Epidermal melanocyte (primary cell): ENCODE data around the gene MUSTN1.
A peak's percentile ranks its signal among the peaks of the same experiment; 100 is the strongest.

ENCODE experiments used
- DNase-seq: peaks from one replicate; pipeline ENCODE4 v3.0.0; 2011; ENCODE audit warnings: low spot score; ENCODE audit not compliant: insufficient read length

The MUSTN1 gene

DNA sequence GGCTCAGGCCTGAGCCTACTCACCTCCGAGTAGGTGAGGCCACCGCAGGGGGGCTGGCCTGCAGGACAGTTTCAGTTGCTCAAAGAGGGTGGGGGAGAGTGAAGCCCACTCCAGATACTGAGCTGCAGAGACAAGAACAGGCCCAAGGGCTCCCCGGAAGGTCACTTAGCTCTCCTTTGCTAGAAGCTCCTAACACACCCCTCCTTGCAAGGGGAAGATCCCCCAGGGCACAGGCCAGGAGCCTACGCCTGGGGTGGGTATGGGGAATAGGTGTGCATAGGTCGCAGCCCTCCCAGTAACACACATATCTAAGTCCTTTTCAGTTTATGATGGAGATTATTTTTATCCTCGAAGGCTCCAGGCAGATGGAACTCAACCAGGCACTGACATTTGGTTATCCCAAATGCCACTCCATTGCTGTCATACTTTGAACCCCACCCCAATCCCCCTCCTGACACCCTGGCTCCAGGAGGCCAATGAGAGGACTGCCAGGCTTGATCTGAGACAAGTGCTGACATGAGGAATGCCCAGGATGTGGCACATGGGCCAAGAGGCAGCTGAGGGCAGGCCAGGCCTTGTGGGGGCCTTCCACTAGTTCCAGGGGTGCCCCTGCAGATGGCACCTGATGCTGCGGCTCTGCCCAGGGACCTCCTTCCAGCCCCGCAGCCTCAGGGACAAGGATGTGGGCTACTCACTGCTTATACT lies 1.1 kb upstream of the MUSTN1 start:
- DNase-seq, result no peak

DNA sequence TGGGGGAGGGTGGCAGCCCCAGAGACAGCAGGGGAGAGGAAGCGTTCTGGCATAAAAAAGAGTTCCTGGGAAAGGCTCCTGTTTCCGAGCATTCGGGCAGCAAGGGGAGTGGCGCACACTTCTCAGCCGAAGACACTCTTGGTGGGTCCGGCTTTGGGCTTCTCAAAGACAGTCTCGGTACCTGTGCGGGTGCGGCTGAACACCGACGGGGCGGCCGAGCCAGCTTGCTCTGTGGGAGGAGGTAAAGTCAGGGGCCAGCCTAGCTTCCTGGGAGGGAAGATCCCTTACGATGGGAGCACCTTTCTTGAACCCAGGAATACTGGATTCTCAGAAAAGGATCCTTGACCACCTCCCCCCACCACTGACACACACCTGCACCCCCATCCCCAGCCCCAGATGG lies 1.6 kb downstream of the MUSTN1 start:
- no peak for DNase-seq

DNA sequence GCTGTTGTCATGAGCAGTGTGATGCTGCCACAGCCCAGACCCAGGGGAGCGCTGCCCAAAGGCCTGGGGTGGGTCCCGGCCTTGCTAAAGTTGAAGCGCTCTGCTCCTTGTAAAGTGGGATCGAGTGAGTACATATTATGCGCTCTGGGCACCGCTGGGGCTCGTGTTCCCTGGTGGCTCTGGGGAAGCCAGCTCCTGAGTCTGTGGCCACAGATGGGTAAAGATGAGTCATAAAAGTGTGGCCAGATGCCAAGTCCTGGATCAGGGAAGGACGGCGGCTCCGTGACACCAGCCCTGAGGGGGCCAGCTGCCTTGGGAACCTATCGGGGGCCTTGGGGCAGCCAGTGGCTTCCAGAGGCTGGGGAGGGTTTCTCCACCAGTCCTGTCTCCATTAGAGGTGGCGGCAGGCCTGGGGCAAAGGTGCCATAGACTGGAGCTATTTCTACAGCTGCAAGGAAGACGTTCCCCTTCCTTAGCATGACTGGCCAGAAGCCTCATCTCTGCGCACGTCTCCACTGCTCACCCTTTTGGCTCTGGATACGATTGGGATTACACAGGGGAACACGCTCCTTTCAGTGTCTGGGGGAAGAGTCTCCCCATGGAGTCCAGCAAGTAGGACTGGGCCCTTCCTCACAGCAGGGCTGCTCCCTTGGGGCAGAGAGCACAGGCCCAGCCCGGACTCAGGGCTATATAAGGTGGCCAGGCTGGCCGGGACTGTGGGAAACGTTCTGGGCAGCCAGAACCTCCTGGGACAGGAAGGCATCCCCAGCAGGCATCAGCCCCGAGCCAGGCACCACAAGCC lies 3.1 kb downstream of the MUSTN1 start:
- DNase-seq, result peak; percentile 40

DNA sequence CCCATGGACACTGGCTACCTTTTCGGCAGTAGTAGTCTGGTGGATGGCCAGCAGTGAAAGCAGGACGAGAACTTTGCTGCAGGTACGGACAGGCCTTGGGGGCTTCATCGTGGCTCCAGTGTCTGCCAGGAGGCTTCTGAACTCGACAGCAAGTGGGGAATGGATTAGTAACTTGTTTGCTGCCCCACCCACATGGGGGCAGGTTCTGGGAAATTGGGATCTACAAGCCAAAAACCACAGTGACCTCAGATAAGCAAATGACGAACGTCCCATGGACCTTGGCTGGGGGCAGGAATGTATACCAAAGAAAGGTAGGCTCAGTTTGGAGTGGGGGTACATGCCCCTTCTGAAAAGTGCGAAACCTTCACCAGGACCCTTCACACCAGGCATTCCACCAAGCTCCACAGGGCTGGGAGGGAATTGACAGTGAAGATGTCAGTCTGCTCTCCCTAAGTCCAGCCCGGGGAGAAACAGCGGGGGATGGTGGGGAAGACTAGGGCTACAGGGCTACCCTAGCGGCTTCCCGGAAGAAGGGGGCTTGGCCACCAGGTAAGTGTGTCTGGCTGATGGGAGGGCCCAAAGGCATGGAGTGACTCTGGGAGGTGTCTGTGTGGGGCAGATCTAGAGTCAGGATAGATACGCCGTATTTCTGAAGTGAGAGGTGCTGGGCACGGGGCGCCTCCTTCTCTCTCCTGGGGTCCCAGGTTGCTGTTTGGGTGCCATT lies 4.1 kb downstream of the MUSTN1 start, which contains the start of gene ITIH4:
Gene ITIH4, minus strand, starts transcription at position 138 of the 724 bp plus-strand sequence. Its CDS starts 30 bp downstream, at position 108.
- DNase-seq, result no peak

DNA sequence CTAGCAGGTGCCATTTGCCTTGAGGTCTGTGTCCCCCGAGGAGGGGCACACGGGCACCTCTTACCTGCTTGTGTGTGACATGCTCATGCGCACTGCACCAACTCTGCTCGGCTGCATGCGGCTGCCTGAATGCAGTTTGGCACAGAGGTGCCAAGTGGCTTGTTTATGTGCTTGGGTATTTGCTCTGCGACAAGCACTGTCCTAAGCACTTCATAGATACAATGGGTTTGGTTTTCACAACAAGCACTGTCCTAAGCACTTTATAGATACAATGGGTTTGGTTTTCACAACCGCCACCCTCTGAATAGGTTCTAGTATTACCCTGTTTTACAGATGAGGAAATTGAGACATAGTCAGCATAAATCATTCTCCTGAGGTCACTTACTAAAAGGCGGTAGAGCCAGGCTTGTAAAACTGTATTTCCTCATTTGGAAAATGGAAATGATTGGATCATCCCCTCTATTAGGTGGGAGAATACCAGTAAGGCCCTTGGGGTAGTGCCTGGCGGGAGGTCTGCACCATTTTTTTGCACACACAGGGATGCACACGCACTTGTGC lies 4.8 kb downstream of the MUSTN1 start:
- no peak for DNase-seq

DNA sequence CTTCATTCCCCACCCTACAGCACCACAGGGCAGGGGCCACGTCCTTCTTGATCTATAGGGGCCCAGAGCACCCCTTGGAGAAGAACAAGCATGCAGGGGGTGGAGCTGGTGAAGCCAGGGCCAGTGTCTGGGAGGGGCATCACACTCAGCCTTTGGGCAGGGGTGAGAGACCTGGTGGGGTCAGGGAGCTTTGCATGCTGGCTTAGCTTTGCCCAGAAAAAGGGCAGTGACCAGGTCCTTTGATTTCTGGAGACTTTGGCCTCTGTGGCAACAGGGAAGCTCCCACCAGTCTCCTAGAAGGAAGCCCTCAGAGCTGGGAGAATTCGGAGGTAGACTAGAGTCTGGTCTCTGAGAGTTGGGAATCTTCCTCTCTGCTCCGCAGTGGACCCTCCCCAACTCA lies 5.3 kb downstream of the MUSTN1 start:
- no peak for DNase-seq

DNA sequence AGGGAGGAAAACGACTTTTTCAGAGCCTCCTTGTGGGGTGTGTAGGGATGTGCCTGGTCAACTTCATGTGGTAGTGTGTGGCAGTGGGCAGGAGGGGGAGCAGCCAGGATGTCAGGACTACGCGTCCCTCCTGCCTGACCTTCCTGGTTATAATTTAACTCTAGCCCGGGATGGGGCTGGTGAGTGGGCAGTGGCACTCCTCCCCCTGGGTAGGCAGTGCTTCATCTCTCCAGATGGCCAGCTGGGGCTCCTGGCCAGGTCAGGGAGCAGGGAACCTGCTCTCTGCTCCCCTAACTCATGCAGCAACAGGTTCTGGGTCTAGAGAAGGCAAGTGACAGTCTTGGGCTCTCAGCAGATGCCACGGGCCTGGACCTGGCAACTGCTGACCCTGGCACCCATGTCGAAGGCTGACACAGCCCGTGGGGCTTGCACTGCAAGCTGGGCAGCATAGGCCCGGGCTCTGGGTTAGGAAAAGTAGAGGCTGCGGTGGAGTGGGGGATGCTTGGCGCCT lies 6.9 kb downstream of the MUSTN1 start:
- no peak for DNase-seq

DNA sequence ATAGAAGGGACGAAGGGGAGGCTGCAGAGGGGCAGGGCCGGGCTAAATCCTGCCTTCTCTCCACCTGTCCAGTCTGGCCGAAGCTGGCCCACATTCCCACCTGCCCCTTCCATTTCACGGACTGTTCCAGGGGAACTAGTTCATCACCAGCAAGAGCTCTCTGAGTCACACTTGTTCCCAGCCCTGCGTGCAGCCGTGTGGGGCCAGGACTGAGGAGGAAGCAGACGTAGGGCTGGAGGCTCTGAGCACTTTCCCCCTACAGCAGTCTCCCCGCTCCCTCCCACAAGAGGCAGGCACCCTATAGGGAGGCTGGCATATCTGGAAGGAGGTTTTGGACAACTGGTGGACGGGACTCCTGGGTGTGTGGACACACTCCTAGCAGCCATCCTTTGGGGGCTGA lies 7.4 kb downstream of the MUSTN1 start:
- DNase-seq, result no peak

DNA sequence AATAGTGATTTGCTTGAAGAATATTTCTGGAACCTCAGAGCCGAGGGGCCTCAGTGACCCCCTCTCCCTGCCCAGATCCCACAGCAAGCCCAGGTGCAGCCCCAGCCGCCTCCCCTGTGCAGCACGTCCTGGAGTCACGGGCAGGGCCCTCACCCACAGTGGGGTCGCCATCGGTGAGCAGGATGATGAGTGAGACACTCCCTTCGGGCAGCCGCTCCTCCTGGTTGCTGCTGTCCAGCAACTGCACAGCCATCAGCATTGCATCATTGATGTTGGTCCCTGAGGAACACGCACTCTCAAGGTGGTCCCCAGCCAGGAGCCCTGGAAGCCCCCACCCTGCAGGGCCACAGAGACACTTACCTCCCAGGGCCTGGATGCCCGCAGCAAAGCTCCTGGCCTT lies 10.8 kb downstream of the MUSTN1 start:
- DNase-seq, result no peak

DNA sequence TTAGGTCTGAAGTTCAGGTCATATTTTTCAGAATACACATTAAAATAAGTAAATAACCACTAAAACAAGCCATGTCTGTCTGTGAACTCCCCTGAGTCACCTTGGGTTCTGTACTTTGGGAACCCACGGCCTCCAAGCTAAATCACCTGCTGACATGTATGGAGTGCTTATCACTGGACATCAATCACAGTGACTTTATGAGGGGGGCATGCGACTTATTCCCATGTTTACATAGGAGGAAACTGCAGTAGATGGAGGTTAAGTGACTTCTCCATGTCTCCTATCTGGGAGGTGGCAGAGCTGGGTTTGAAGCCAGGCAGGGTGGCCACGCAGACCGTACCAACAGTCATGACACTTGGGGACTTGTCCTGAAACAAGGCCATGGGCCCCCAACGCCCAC lies 12.5 kb downstream of the MUSTN1 start:
- no peak for DNase-seq

DNA sequence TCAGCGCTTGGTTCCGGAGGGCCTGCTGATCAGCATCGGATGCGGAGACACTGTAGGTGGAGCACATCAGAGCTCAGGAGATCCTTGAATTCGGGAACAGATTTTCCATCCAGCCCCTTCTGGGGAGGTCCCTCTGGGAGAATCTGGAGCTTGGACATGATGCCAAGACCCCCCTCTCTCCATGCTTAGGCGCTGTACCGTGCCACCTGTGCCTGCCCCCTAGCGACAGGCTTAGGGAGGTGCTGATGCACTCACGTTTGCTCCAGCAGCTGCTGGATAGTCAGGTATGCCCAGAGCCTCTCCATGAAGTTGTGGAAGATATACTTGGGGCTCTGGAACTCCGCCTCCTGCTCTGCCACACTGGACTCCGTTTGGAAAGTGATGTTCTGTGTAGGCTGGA lies 14.1 kb downstream of the MUSTN1 start:
- DNase-seq, result no peak

DNA sequence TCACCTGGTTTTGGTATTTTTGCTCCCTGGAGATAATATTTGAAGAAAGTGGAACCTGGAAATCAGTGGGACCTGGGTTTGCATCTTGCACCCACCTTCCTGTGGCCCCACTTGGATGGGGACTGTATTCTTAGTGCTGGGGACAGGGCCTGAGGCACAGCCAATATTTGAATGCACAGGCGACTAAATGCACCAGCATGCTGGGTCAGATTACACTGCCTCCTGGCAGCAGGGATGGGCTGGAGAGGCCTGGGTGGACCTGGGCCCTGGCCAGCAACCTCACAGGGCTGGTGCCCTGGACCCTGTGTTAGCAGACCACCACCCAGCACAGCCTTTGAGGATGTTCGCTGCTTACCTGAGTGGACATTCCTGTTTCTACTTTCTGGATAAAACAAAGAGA lies 14.9 kb downstream of the MUSTN1 start:
- DNase-seq, result no peak

DNA sequence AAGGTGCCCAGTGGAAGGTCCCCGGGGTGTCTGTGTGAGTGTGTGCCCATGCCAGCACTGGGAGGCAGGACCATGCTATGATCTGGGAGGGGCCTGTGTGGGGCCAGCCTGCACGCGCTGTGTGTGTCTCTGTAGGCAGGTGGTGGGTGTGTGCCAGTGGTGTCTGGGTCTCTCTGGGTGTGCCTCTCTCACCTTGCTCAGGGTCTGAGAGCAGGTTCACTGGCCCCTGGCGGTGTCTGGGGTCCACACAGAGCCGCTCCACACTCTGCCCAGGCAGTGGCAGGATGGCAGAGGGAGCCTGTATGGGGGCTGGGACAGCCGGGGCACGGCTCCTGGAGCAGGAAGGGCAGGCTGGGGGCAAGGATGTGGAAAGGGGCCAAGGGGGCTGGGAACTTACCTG lies 17.0 kb downstream of the MUSTN1 start:
- no peak for DNase-seq

DNA sequence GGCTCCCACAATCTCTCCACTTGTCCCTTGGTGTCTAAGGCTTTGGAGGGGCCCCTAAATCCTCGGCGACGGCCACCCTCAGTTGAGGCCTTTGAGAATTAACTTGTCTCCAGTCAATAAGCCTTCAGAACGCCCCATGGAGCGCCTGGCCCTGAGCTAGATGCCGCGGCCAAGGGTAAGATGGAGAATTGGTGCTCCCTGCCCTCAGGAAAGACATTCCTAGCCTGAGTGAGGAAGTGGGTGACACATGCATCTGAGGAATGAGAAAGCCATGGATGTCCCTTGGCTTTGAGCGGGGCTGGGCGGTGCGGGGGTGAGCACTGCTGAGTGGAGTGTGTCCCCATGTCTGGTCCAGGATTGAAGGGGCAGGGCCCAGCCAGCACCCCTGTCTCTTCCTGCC lies 17.6 kb downstream of the MUSTN1 start:
- DNase-seq, result no peak

DNA sequence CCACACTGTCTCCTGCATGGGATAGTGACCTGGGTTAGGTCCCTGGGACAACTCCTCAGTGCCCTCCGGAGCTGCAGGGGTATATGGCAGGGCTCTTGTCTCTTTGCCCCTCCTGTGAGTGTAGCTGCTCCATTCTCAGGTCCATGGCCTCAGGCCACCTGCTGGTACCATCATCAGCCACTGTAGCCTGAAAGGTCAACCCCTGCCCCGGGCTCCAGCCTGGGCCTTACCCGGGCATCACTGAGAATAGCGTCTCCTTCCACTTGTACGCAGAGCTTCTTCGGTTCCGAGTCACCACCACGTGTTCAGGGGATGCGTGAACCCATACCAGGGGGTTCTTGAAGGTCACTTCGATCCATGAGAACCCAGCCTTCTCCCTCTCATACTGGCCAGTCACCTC lies 18.2 kb downstream of the MUSTN1 start:
- DNase-seq, result no peak

DNA sequence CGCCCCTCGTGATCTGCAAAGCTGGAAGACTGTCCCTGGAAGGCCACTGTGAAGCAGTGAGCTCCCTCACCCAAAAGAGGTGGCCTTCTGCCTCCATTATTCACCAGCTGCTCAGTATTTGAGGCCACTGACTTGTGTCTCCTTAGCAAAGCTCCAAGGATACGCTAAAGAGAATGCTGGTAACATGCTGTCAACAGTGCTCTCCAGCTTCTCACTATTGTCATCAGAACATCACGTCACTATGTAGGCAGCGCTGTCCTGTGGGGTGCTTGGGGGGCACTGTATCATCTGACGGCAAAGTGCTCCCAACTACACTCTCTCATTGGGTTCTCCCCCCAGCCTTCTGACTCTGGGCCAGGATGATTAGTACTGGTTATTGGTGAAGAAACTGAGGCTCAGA lies 18.6 kb downstream of the MUSTN1 start:
- DNase-seq, result no peak

DNA sequence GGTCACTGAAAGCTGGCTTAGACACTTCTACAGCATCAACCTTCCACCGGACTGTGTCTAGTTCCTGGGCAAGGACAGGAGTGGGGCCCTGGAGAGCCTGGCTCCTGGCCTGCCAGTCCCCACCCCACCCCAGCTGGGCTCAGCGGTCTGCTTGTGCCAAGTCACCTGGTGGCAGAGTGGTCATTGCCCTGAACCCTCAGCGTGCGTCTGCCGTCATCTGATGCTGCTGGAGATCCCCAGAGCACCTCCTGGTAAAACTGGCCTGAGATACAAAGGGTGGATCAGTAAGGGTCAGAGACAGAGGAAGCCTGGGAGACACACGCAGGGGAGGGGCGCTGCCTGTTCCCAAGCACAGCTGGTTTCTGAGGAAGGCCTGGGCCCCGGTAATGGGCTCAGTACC lies 21.0 kb downstream of the MUSTN1 start:
- no peak for DNase-seq

DNA sequence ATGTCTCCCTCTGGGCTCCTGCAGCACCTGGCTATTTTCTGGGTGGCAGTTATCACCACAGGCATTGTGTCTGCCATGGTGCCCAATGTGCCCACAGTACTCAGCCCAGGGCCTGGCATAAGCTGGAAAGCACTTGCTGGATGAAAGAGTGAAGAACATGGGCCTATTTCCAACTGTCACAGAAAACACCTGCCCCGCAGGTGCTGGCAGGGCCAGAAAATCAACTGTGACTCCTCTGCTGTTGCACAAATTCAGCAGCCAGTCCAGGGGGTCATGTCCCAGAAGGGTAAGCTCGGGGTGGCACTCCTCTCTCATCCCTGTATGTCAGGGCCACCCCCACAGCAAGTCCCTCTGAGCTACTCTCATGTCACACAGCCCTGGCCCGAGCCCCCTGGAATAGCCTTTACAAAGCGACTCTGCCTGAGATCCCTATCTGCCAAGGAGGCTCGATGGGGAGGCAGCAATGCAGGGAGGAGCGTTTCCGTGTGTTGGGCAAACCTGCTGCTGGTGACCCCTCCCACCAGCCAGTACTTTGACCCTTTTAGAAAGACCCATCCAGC lies 23.3 kb downstream of the MUSTN1 start:
- DNase-seq, result no peak

DNA sequence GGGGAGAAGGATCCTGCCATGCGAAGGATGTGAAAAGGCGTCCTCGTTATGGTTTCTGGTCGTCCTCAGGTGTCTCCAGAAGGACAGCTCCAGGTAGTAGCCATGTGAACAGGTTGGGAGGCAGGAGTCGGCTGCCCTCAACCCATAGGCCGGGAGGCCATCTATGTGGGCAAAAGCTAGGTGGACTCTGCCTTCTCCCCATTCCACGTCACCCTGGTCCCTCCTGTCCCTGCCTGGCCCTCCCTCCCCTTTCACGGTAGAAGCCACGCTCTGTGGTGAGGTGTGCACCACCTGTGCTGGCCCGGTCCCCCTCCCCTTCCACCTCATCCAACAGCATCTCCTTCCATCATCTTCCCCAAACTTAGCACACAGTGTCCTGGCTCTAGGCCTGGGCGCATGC lies 23.9 kb downstream of the MUSTN1 start:
- no peak for DNase-seq

DNA sequence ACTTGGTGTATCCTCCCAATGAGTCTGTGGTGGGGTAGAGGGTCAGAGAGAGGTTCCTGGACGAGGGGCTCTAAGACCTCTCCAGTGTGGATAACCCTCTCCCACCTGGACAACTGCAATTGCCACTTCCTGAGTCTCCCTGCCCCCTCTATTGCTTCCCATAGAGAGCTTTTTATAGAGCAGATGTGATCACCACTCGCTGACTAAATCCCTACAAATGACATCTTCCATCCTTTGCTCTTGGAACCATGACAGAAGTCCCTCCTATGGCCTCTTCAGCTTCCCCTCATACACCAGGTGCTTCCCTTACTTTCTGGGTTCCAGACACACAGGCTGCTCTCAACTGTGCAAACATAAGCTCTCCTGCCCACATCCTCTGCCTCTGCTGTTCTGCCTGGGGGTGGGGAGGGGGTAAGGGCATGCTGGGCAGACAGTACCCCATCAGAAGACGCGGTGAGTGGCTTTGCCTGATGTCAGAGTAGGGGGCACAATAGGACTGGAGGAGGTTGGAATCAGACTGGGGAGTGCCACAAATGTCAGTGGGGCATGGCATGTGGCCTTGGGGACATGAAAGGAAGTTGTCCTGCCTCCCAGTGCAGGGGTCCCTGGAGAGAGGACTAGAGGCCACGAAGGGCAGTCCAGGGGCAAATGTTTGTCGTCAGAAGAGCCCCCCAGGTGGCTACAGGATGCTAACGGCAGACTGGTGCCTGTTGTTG lies 25.0 kb downstream of the MUSTN1 start:
- DNase-seq, result no peak

DNA sequence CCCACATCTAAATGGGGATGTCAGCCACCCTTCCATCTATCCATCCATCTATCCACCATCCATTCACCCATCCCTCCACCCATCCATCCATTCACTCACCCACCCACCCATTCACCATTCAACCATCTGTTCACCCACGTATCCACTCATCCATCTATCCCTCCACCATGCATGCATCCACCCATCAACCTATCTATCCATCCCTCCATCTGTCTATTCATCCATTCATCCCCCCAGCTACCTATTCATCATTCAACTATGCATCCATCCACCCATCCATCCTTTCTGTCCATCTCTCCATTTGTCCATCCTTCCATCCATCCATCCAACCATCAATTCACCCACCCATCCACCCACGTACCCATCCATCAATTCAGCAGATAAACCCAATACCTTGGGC lies 25.7 kb downstream of the MUSTN1 start:
- no peak for DNase-seq
